HG02763 (cell line): ENCODE data around the gene TPMT.
A peak's percentile ranks its signal among the peaks of the same experiment; 100 is the strongest.
"Not testable (repeated sequence)": the region's sequence is repeated elsewhere in the genome, so short reads cannot be mapped to it uniquely, and the experiment has no call there.

ENCODE experiments used
- ATAC-seq: cut with Tn5 transposase; IDR thresholded peaks from one replicate; pipeline ENCODE4 v1.9.1; 2021; ENCODE audit warnings: mild to moderate bottlenecking, moderate library complexity; ENCODE audit not compliant: unreplicated experiment

TPMT gene

GRCh38 chr6:18155864-18156421 is 1.1 kb upstream of the TPMT start:
- ATAC-seq, result peak; percentile 30

GRCh38 chr6:18155150-18155863 is 430 bp upstream of the TPMT start, which contains the start of gene KDM1B:
KDM1B (plus strand) TSS chr6:18155422; CDS start chr6:18159896, 4,474 bp downstream.
- peak; percentile 88 for ATAC-seq

- no peak for ATAC-seq
These were observed 1.6 kb downstream of the TPMT start for GRCh38 chr6:18153311-18153703.

GRCh38 chr6:18151801-18152200 is 3.1 kb downstream of the TPMT start:
- no peak for ATAC-seq

GRCh38 chr6:18151391-18151790 is 3.5 kb downstream of the TPMT start:
- not testable (repeated sequence) for ATAC-seq

- no peak for ATAC-seq
These were observed 6.4 kb downstream of the TPMT start for GRCh38 chr6:18148304-18149025.

DNA sequence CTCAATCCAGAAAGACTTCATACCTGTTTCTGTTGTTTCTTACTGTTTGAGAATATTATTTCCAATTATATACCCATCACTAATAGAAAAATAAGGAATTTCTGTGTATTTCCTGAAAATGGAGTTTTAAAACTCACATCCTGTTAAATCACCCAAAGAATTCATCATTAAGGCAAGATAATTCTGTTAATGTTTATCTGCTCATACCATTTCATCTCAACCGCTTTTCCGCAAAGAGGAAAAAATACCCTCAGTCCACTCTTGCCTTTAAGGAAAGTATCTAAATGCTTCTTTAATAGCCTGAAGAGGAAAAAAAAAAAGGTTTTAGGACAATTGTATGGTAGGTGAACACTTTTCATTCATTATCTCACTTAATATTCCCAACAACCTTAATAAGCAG is 7.3 kb downstream of the TPMT start:
- no peak for ATAC-seq

DNA sequence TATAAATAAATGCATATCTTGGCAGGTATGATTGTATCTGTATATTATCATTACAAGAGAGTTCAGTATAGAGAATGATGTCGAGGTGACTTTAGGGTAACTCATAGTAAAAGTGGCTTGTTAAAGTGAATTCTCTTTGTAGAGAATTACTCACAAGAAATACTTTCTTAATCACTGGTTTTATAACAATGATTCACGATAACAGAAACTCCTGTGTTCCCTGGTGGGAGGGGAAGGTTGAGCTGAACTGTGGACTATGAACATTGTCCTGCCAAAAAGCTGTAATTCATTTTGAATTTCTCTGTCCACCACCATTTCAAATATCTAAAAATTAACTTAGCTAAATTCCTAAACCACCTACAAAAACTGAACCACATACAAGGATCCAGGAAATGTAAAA is 7.7 kb downstream of the TPMT start:
- ATAC-seq, result no peak

- ATAC-seq, result no peak
These were observed 12.4 kb downstream of the TPMT start for GRCh38 chr6:18142591-18142861.

DNA sequence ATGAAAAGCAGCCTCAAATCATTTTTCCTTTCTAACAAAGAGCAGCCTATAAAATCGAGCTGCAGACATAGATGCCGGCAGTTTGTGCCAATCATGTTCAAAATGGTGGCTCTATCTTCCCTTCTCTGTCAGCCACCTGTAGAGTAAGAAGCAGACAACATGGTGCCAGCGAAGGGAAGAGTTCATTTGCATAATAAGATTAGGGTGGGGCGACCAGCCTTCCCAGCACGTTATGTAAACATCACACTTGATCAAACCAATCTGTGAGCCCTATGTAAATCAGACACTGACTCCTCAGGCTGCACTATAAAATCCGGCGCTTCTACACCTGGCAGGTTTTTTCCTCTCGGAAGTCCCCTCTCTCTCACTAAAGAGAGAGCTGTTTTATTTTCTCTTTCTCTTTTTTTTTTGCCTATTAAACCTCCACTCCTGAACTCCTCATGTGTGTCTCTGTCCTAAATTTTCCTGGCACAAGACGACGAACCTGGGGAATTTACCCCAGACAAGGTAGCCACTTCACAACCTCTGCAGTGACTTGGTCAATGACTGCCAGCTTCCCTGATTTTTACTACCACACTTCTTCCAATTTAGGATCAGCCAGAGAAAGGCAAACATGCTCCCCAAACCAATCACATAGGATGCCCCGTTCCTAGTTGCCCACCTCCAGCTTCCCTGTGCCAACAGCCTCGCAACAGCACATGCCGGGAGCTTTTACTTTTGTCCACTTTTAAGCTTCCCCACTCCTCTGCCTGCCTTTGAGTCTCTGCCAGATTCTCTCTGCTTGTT is 12.9 kb downstream of the TPMT start:
- no peak for ATAC-seq

GRCh38 chr6:18139935-18140621 is 14.8 kb downstream of the TPMT start:
- ATAC-seq, result no peak

GRCh38 chr6:18138906-18139305 is 16.0 kb downstream of the TPMT start:
- ATAC-seq, result no peak

- ATAC-seq, result no peak
These were observed 18.6 kb downstream of the TPMT start for GRCh38 chr6:18136260-18136659.

- no peak for ATAC-seq
These were observed 19.7 kb downstream of the TPMT start for GRCh38 chr6:18135171-18135570.

DNA sequence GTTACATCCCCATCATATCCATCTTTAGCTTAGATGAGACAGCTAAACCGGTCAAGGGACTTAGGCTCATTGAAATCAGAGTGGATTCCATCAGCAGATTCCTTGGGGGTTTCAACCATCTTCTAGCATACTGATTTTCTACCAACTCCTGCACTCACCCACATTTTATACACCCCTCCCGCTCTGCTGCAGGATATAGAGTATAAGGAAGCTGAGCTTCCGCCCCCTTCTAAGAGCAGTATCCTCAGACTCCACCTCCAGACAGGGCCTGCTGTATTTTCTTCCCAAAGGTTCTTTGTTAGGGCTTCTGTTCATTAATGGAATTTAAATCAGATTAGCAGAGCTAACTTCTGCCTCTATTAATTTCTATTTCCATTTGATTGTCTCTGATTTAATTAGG is 22.5 kb downstream of the TPMT start:
- no peak for ATAC-seq

GRCh38 chr6:18126121-18126520 is 28.8 kb downstream of the TPMT start:
- no peak for ATAC-seq

GRCh38 chr6:18122128-18123093 is 32.5 kb downstream of the TPMT start, which contains the start of gene NHLRC1:
NHLRC1 (minus strand) TSS chr6:18122677; CDS start chr6:18122606, 71 bp downstream.
- ATAC-seq, result peak; percentile 99

DNA sequence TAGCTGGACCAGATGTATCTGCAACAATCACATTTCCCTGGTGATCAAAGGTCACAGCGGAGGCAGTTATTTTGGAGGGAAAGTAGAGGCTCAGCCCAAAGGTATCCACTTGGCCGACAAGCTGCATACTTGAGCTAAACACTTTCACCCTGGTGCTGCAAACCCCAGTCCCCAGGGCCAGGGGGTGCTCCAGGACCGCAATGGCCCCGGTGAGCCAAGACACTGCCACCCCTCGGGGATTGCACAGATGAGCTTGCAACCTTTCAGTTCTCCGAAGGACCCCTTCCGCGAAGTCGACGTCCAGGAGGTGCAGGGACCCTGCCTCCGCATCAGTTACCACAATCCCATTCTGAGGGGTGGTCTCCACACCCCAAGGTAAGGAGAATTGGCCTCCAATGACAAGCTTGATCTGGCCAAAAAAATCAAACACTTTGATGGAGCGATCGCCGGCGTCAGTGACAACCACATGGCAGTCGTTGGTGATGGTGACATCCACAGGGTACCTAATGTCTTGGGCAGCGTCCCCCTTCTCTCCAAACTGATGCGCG is 33.2 kb downstream of the TPMT start:
- no peak for ATAC-seq

DNA sequence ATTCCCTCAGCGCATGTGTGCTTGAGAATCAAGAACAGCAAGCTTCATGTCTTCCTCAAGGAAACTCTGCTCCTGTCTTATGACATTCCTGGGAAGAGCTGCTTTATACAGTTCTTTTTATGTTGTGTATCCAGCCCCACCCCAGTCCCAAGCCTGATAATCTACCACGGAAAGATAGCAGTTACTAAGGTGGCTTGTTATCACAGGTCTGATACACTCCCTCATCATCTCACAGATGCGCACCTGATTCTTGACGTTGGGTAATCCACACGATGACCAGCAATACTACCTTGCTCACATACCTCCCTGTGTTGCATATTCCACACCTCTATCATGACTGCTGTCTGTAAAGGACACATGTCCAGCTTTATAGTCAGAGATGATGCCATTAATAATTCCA is 35.6 kb downstream of the TPMT start:
- ATAC-seq, result no peak
